Measurements from ENCODE around the gene CYP1A2.
"Not testable (repeated sequence)": the region's sequence is repeated elsewhere in the genome, so short reads cannot be mapped to it uniquely, and the experiment has no call there.

Gene CYP1A2

DNA sequence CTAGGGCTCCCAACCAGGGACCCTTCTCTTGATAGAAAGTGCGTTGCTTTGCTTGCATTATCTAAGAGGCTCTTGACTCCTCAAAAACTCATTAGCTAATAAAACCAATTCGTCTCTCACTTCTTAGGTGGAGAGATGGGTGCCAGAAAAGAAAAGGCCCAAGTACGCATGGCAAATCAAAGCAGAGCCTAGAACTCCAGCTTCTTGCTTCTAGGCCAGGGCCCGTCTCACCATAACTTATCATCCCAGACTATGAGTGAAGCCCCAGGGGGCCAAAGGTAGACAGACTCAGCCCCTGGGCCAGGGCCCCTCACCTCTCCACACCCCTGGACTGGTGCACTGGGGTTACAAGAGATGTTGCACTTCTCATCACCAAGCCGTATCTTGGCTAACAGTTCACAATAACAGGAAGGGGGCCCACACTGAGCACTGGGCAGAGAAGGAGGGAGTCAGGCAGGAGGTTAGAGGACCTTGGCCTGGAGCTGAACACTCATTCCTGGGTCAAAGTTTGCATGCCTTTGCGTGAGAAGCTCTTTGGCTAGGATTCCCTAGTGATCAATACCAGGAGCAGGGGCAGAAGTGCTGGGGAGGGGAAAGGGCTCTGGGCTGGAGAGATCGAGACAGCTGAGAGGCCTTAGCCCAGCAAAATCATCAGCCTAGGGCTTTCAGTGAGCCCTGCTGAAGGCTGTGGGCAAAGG lies 17.9 kb upstream of the CYP1A2 start:
- Histone ChIP-seq H3K36me3 (no peaks in the 10 kb centered on the region), H3K27me3 (peaks cover 0 to 74% of the 10 kb centered on the region in 2 donors), H3K27ac (no peak overlapping the region), H3K9me3 (no peaks in the 10 kb centered on the region), H3K4me1 (peaks cover 0 to 13% (median 12%) of the 10 kb centered on the region in 4 donors), H3K4me3 (no peak overlapping the region)
- DNase-seq: no peak
- TF ChIP-seq, protein P1, sequence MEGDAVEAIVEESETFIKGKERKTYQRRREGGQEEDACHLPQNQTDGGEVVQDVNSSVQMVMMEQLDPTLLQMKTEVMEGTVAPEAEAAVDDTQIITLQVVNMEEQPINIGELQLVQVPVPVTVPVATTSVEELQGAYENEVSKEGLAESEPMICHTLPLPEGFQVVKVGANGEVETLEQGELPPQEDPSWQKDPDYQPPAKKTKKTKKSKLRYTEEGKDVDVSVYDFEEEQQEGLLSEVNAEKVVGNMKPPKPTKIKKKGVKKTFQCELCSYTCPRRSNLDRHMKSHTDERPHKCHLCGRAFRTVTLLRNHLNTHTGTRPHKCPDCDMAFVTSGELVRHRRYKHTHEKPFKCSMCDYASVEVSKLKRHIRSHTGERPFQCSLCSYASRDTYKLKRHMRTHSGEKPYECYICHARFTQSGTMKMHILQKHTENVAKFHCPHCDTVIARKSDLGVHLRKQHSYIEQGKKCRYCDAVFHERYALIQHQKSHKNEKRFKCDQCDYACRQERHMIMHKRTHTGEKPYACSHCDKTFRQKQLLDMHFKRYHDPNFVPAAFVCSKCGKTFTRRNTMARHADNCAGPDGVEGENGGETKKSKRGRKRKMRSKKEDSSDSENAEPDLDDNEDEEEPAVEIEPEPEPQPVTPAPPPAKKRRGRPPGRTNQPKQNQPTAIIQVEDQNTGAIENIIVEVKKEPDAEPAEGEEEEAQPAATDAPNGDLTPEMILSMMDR (IDR thresholded peaks at IDR 0.05): no peak
- intact Hi-C loops (cut with DNase I; ENCODE audit: low total_unique reads): no loop called here

DNA sequence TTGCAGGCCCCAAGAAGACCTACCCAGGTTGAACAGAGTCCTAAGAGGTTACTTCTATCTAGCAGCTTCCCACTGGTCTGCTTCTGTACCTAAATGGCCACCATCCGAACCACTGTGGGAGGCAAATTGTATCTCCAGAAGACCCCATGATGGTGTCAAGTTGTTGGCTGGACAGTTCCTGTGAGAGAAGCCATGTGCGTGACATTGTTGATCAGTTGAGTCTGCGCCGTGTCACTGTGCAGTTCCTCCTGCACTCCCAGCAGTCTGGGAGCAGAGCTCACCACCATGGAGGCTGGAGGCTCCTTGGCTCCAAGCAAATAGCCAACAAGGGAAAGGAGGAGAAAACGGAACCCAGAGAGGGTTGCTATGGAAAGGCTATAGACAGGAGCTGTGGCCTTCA lies 15.8 kb upstream of the CYP1A2 start:
- DNase-seq: no peak
- intact Hi-C loops (cut with DNase I; ENCODE audit: low total_unique reads): no loop called here
- TF ChIP-seq, protein P1 (IDR thresholded peaks at IDR 0.05): no peak

DNA sequence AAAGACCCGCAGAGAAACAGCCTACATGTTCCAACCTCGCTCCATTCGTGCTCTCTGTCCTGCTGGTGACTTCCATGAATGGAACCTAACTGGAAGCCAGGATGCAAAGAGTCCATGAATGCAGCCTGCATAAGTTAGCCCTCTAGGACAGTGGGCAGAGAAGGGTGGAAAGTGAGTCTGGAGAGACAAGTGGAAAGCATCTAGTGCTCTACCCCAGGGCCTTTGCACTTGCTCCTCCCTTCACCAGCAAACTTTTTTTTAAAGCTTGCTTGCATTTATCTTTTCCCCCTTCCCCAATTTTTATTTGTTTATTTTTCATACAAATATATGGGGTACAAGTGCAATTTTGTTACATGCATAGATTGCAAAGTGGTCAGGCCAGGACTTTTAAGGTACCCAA lies 15.4 kb upstream of the CYP1A2 start:
- no peak for DNase-seq
- TF ChIP-seq, protein P1 (IDR thresholded peaks at IDR 0.05): no peak
- Histone ChIP-seq H3K4me1 (no peaks in the 10 kb centered on the region), H3K27ac (no peak overlapping the region), H3K36me3 (no peaks in the 10 kb centered on the region), H3K4me3 (no peak overlapping the region), H3K9me3 (no peaks in the 10 kb centered on the region), H3K27me3 (peaks cover 0 to 56% of the 10 kb centered on the region in 2 donors)
- intact Hi-C loops (cut with DNase I; ENCODE audit: low total_unique reads): no loop called here

More for the DNA sequence above, 15.8 kb upstream of the CYP1A2 start:
- peaks cover 0 to 58% of the 10 kb centered on the region in 2 donors for H3K27me3 ChIP-seq
- H3K9me3 ChIP-seq: no peaks in the 10 kb centered on the region
- H3K4me3 ChIP-seq: no peak overlapping the region
- H3K36me3 ChIP-seq: no peaks in the 10 kb centered on the region
- H3K27ac ChIP-seq: no peak overlapping the region
- no peaks in the 10 kb centered on the region for H3K4me1 ChIP-seq

DNA sequence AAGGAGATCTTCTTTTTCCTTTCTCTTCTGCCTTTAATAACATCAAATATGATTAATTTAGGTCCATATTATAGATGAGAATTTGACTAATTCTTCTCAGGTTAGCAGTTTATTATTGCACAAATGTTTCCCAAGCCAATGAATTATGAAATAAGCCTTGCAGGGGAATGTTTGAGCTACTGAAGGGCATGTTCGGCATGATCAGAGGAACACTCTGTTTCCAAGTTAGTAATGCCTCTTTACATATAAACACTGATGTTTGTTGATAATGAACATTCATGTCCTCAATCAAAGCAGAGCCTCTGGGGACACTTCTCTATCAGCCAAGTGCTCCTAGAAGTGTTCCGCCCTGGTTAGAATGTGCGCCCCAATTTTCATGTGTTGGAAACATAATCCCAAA lies 13.3 kb upstream of the CYP1A2 start:
- Histone ChIP-seq H3K27me3 (peaks cover 0 to 59% of the 10 kb centered on the region in 2 donors), H3K27ac (no peak overlapping the region), H3K36me3 (no peaks in the 10 kb centered on the region), H3K9me3 (no peaks in the 10 kb centered on the region), H3K4me1 (no peaks in the 10 kb centered on the region), H3K4me3 (no peak overlapping the region)
- intact Hi-C loops (cut with DNase I; ENCODE audit: low total_unique reads): no loop called here
- TF ChIP-seq, protein P1 (IDR thresholded peaks at IDR 0.05): no peak
- DNase-seq: no peak

DNA sequence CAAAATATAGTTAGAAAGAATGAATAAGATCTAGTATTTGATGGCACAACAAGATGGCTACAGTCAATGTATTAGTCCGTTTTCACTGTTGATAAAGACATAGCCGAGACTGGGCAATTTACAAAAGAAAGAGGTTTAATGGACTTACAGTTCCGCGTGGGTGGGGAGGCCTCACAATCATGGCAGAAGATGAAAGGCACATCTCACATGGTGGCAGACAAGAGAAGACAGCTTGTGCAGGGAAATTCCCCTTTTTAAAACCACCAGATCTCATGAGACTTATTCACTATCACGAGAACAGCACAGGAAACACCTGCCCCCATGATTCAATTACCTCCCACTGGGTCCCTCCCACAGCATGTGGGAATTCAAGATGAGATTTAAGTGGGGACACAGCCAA lies 10.4 kb upstream of the CYP1A2 start:
- DNase-seq; H3K36me3 ChIP-seq; H3K4me3 ChIP-seq; H3K4me1 ChIP-seq; H3K27ac ChIP-seq; H3K9me3 ChIP-seq; intact Hi-C loops (cut with DNase I; ENCODE audit: low total_unique reads): not testable (repeated sequence)
- peaks cover 0 to 39% of the 10 kb centered on the region in 2 donors for H3K27me3 ChIP-seq

DNA sequence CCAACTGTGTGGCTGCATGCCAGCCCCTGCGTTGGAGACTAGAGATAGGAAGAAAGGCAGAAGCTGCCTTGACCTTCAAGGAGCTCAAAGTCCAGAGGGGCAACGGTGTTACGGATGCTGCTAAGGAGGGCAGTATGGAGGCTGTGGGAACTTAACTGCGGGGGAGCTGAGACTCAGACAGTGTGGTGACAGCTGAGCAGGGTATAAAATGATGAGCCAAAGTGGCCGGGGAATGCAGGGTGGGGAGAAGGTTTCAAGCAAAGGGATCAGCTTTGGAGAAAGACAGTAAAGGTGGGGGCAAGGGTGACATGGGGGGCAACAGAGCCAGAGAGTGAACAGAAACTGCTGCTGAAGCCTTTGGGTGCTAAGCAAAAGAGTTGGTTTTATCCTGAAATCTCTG lies 6.2 kb upstream of the CYP1A2 start:
- Histone ChIP-seq H3K4me1 (no peaks in the 10 kb centered on the region), H3K4me3 (no peak overlapping the region), H3K27me3 (peaks cover 0 to 24% of the 10 kb centered on the region in 2 donors), H3K36me3 (no peaks in the 10 kb centered on the region), H3K9me3 (peaks cover 0 to 10% (median 7%) of the 10 kb centered on the region in 3 donors), H3K27ac (no peak overlapping the region)
- DNase-seq: no peak
- TF ChIP-seq, protein P1 (IDR thresholded peaks at IDR 0.05): no peak
- intact Hi-C loops (cut with DNase I; ENCODE audit: low total_unique reads): no loop called here

Measured in tibial artery (tissue), 4 donors.